GM12892 (cell line): Measurements from ENCODE around the gene TUT1.
A peak's percentile ranks its signal among the peaks of the same experiment; 100 is the strongest.

Experiments
- DNase-seq: peaks from one replicate; pipeline ENCODE4 v3.0.0; 2011; ENCODE audit not compliant: insufficient read length
- FAIRE-seq: peaks from 2 replicates; lab custom pipeline; 2011; peaks lifted over from hg19 to GRCh38; lab: Jason Lieb, UNC
- POLR2A ChIP-seq: IDR thresholded peaks from 2 replicates; pipeline ENCODE4 v1.6.1; 2011; ENCODE audit warnings: low read depth, low read length, control low read depth
- POLR2AphosphoS5 ChIP-seq: IDR thresholded peaks from 2 replicates; pipeline ENCODE4 v1.6.1; 2011; ENCODE audit warnings: low read depth, low read length, control low read depth
- TAF1 ChIP-seq: IDR thresholded peaks from 2 replicates; pipeline ENCODE4 v1.6.1; 2011; ENCODE audit warnings: low read depth, mild to moderate bottlenecking, control low read depth, low read length, borderline replicate concordance

The TUT1 gene

GRCh38 chr11:62536301-62536957 is 54.9 kb downstream of the TUT1 start:
- FAIRE-seq = no peak
- no peak for DNase-seq
- no peak for TF ChIP-seq POLR2A
- TF ChIP-seq TAF1 = no peak
- TF ChIP-seq POLR2AphosphoS5 = no peak

GRCh38 chr11:62535802-62536201 is 55.5 kb downstream of the TUT1 start:
- DNase-seq (no peak), FAIRE-seq (no peak)
- TF ChIP-seq TAF1 = no peak
- no peak for TF ChIP-seq POLR2A
- TF ChIP-seq POLR2AphosphoS5 = no peak

GRCh38 chr11:62534779-62535545 is 56.4 kb downstream of the TUT1 start:
- DNase-seq (no peak), FAIRE-seq (no peak)
- TF ChIP-seq TAF1 = no peak
- no peak for TF ChIP-seq POLR2AphosphoS5
- TF ChIP-seq POLR2A = no peak

- no peak for DNase-seq
- FAIRE-seq = peak; percentile 9
- TF ChIP-seq TAF1 (no peak), POLR2AphosphoS5 (no peak), POLR2A (no peak)
Observed at GRCh38 chr11:62532096-62532495, 59.2 kb downstream of the TUT1 start.
